OCI-LY7 (cell line): ENCODE measurements around the gene SLC16A1.

Experiments used
- CTCF ChIP-seq: fragments of 200-600 bp; sonication (generic); conservative IDR thresholded peaks from 2 replicates; pipeline ENCODE4 v1.5.1; 2014; ENCODE audit warnings: mild to moderate bottlenecking, antibody characterized with exemption, low read length, moderate library complexity, mixed read lengths
- EZH2phosphoT487 ChIP-seq: fragments of 200-600 bp; sonication (generic); IDR thresholded peaks from 2 replicates; pipeline ENCODE4 v1.6.1; 2018; ENCODE audit warnings: low read depth, borderline replicate concordance, mild to moderate bottlenecking, mixed run types, antibody characterized with exemption, low read length, moderate library complexity, mixed read lengths

DNA sequence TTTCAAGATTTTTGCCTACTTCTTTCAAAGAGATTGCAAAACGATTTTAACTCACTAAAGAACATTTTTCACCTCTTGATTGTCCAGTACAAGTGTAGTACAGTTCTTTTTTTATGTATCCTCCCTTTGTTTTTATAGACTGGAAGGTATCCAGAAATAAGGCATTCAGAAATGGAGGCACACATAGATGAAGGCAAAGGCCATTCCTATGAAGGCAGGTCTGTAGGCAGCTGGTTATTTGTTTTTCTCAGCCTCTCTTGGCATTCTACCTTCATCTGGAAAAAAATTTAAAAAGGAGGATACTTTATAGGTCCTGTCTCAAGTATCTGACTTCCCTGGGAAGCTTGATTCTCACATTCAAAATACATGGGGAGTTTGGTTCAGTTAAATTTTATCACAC, 18.6 kb upstream of the SLC16A1 start:
- TF ChIP-seq CTCF (no peak), EZH2phosphoT487 (no peak)
